Measurements from ENCODE around the gene CCDC85C.
A peak's percentile ranks its signal among the peaks of the same experiment; 100 is the strongest.

GRCh38 chr14:99605299-99605961 is 1.4 kb upstream of the CCDC85C start:
- TF ChIP-seq, protein P1, sequence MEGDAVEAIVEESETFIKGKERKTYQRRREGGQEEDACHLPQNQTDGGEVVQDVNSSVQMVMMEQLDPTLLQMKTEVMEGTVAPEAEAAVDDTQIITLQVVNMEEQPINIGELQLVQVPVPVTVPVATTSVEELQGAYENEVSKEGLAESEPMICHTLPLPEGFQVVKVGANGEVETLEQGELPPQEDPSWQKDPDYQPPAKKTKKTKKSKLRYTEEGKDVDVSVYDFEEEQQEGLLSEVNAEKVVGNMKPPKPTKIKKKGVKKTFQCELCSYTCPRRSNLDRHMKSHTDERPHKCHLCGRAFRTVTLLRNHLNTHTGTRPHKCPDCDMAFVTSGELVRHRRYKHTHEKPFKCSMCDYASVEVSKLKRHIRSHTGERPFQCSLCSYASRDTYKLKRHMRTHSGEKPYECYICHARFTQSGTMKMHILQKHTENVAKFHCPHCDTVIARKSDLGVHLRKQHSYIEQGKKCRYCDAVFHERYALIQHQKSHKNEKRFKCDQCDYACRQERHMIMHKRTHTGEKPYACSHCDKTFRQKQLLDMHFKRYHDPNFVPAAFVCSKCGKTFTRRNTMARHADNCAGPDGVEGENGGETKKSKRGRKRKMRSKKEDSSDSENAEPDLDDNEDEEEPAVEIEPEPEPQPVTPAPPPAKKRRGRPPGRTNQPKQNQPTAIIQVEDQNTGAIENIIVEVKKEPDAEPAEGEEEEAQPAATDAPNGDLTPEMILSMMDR (IDR thresholded peaks at IDR 0.05), result no peak
- peak in 1 of 4 donors; percentile 6 for TF ChIP-seq POLR2A (IDR thresholded peaks at IDR 0.05)
- TF ChIP-seq POLR2AphosphoS5 (IDR thresholded peaks at IDR 0.05), result no peak
- no peak for TF ChIP-seq EP300 (IDR thresholded peaks at IDR 0.05)
